HG02571 (cell line): ENCODE results near the gene HS3ST4.

Experiments
- ATAC-seq: cut with Tn5 transposase; IDR thresholded peaks from one replicate; pipeline ENCODE4 v1.9.1; 2021; ENCODE audit warnings: mild to moderate bottlenecking, moderate library complexity; ENCODE audit not compliant: unreplicated experiment

Gene HS3ST4

GRCh38 chr16:26161461-26162180, 469.9 kb downstream of the HS3ST4 start:
- ATAC-seq = no peak

- no peak for ATAC-seq
Observed at GRCh38 chr16:26169473-26169872, 477.7 kb downstream of the HS3ST4 start.

- no peak for ATAC-seq
Observed at GRCh38 chr16:26175944-26176343, 484.2 kb downstream of the HS3ST4 start.

- no peak for ATAC-seq
Observed at GRCh38 chr16:26177438-26177837, 485.7 kb downstream of the HS3ST4 start.

- ATAC-seq = no peak
Observed at GRCh38 chr16:26178298-26178697, 486.5 kb downstream of the HS3ST4 start.

- no peak for ATAC-seq
Observed at GRCh38 chr16:26186091-26186615, 494.4 kb downstream of the HS3ST4 start.
